HG03139 (cell line): Measurements from ENCODE around the gene CHML.
A peak's percentile ranks its signal among the peaks of the same experiment; 100 is the strongest.

ENCODE experiments used
- ATAC-seq: cut with Tn5 transposase; IDR thresholded peaks from one replicate; pipeline ENCODE4 v1.9.1; 2021; ENCODE audit not compliant: unreplicated experiment

Gene CHML

DNA sequence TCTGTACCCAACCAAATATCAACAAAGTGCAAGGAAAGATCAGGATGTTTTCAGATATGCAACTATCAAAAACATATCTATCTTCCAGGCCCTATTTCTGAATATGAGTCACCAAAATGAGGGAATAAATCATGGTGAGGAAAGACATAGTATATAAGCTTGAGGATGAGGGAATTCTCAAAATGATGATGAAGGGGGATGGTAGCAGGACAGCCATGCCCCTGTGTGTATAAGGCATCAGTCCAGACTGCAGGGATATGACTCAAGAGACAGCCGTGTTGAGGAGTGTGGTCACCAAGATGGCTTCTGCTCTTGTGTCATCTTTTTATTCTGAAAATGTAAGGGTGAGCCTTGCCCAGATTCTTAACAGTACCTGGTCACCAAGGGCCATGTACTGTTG lies 7.5 kb upstream of the CHML start:
- no peak for ATAC-seq

DNA sequence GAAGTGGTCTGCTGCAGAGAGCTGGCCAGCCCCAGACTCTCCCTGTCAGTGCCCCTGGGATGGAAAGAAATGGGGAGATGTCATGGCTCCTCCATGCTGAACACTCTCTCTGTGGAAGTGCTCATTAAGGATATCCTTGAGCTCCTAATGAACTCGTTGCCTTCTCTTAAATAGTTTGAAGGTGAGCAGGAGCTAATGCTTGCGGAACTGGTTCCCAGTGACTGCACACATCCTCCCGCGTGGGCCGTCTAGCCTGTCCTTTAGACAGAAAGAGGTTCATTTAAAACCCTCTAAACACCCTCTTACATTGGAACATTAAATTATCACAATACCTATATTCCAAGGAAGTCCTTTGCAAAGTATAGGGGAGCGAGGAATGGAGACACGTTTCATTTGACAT lies 6.0 kb upstream of the CHML start:
- ATAC-seq, result no peak

DNA sequence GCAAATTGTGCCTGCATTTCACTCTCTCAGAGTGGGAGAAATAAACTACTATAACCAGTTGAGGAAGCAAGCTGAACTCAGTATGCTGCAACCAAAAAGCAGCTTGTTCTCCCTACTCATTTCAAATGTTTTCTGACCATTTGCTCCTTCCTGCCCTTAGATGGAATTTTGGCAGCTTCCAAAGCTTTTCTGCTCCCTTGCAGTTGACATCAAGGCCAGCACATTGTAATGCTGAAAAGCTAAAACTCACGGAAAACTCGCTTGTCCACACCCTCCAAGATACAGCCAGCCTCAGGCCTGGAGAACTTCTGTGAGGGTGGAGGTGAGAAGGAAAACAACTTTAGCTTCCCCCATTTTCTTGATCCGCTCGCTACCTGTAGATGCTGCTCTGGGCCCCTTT lies 5.0 kb upstream of the CHML start:
- ATAC-seq, result no peak

DNA sequence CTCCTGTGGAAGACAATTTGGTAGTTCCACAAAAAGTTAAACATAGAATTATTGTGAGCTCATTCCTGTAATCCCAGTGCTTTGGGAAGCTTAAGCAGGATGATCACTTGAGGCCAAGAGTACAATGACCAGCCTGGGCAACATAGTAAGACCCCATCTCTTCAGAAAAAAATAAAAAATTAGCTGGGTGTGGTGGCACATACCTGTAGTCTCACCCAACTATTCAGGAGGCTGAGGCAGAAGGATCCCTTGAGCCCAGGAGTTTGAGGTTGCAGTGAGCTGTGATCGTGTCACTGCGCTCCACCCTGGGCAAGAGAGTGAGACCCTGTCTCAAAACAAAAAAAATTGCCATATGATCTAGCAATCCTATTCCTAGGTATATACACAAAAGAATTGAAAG lies 4.1 kb upstream of the CHML start:
- no peak for ATAC-seq

DNA sequence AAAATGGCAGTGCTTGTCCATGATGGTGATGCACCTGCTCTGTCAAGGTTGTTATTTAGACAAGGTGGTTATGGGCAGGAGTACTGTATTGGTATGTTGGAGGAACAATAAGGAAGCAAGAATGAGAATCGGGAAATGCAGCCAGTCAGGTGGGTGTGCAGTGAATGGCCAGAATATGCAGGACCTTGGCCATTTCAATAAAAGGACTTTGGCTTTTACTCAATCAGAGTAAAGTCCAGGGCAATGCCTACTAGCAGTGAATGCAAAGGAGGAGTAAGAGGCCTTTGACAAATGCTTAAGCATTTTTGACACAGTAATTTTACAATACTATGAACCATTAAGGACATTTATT lies 2.4 kb upstream of the CHML start:
- ATAC-seq, result no peak

DNA sequence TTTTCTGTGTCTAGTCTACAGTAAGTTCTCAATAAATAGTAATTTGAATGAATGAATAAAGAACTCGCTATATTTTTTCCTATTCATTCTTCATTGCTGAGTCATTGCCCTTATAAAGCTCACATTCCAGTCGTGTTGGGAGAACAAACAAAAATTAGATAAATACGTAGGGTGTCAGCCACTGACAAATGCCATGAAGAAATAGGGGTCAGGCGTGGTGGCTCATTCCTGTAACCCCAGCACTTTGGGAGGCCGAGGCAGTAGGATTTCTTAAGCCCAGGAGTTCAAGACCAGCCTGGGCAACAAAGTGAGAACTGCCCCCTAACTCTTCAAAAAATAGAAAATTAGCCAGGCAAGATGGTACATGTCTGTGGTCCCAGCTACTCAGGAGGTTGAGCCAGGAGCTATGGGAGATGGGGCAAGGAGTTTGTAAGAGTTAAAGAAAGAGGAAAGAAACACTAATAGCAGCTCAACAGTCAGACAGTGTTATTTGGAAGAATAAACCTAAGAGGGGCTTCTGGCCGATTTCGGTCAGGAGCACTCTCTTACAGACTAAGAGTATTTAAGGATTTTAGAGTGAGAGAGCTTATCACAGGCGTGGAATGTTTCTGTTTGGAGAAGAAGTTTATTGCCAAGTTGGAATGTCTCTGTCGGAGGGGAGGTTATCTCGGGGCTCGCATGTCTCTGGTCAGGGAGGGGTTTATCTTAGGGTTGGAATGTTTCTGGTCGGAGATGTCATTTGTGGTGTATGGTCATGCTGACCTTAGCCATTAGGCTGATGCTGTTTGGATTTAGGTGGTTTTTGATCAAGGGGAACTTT lies 1.8 kb upstream of the CHML start:
- ATAC-seq, result no peak

DNA sequence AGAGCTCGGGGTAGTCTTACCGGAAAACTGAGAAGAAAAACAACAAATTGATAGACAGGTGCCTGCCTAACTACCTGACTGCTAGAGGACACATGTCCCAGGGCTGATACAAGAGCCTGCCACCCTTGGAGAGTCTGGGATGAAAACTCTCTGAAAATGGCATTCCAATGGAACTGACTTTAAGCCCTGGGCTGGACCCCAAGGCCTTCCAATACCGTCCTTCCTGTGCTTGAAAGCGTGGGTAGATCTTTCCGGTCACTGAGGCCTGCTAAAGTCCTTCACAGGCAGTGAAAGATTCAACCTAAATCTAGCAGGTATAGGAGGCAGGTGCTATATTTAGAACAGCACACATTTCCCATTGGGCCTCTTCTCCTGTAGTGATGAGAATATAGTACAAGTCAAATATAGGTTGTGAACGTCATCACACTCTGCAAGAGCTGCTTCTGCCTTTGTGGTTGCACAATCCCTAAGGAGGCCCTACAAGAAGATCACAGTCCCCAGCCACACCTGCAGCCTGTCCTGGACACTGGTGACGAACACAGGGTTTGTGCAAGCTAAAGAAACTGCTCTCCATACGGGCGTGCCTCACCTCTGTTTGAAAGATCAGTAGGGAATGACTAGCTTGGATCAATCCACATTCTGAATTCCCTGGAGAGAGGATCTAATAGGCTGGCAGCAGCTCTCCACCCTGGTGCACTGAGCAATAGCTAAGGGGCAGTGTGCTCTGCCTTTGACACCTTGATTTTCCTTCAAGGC lies 876 bp upstream of the CHML start:
- no peak for ATAC-seq

DNA sequence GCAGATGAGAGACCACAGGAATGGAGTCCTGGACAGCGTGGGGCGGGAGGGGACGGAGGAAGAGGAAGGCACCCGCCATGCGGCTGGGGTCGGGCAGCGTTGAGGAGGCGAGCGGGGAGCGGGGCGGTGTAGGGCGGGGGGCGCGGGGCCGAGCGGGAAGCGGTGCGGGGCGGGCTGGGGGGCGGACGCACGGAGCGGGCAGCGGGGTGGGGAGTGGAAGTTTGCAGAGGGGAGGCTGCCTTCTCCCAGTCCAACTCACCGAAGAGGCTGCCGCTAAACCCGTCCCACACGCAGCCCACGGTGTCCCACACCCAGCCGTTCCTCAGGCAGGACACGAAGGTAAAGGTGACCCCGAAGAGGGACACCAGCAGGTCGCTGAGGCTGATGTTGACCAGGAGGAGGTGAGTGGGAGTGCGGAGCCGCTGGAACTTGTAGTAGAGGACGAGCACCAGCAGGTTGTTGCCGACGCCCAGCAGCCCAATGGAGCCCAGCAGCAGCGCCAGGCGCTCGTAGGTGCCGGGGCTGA lies 483 bp downstream of the CHML start:
- ATAC-seq, result peak; percentile 45

DNA sequence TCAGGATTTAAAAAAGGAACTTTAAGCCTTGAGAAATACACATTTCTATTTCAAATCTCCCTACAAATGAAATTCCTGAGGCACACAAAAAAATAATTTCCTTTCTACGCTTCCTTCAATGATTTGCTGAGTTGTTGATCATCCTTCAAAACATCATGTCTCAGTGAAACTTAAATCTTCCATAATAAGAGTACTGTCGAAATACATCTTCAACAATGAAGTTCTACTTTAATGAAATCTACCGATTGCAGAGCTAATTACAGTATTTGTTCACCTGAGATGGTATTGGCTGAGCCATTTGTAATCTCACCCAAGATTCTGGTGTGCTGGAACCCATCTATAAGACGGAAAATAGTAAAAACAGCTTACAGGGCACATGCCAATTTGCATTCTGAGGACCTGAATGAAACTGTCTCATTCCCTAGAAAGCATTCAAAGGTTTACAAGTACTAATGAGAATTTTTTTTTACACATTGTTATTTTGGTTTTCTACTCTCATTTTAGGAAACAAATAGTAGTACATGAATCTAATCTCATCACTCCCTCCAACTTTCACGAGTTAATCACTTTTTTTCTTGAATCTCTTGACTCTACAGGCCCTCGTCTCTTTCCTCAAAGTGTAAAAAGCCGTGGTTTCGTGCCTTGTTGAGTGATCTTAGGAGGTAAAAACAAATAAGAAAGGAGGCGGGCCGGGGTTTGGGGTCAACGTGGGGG lies 1.1 kb downstream of the CHML start:
- no peak for ATAC-seq

DNA sequence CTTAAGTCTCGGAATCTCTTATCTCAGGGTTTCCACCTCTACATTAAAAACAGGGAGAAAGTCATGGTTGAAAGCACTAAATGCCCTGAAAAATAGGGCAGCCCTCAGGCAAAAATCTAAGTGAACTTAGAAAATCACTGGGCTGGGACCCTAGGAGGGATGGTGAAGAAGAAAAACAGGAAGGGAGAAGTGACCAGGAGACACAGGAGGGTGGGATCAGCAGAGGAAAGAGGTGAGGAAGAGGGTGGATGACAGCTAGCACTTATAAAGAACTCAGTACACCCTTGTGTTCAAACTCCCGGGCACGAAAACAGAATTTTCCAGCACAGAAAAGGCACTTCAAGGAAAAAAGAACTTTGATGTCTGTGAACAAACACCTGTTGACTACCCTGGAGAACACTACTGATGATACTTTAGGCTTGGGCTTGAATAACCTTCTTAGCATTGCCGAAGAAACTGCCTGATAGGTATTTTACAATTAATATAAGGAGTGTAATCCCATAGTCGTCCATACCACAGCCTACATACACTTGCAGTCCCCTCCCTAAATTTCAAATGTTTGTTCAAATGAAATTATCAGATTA lies 2.0 kb downstream of the CHML start:
- no peak for ATAC-seq

DNA sequence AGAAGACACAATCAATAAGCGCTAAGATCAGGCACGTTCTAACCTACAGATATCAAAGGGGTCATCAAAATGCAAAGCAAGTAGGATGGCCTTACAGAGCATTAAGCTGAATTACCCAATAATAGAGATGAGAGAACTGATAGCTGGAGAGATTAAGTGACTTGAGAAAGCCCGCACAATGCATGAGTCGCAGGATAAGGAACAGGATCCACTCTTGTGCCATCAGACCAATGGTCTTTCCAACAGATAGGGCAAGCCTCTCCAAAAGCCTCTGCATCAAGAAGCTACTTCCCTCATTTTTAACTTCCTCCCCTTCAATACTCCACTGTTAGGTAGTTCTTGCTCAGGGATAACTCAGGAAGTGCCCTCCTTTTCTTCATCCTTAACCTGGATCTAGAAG lies 2.6 kb downstream of the CHML start:
- no peak for ATAC-seq

DNA sequence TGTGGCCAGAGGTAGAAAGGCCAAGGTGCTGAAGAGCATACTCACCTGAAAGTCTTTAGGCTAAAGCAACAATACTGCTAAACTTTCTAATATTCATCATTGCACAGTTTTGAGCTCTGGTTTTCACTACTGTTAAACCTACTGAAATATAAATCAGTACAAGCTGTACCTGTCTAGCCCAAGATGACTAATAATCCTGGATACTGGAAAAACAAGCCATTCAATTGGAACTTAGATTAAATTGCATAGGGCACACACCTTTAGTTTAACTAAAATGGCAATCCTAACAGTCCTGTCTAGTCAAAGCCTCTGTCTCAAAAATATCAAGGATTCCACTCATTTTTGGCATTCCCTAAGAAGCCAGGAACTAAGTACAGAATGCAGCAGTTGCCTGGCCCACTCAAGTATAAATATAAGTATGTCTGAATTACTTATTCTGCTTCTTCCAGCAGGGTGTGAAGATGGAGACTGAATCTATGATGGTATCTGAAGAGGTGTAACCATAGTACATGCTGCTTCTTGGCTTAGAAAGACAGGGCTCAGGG lies 3.1 kb downstream of the CHML start:
- ATAC-seq, result no peak

DNA sequence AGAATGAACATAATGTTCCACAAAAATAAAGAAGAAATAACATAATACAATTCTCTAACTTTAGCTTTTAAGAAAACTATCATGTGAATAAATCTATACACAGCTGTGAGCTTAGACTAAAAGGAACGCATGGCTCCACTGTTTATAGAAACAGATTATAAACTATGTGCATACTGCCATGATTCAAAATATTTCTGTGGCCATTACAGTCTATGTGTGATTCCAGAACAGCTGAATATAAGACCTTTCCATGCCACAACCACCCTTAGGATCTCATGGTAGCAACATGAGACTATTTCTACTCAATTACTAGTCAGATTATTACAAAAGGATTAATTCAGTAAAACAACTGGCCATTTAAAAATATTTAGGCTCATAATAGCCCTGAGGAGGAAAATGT lies 3.9 kb downstream of the CHML start:
- ATAC-seq, result no peak

DNA sequence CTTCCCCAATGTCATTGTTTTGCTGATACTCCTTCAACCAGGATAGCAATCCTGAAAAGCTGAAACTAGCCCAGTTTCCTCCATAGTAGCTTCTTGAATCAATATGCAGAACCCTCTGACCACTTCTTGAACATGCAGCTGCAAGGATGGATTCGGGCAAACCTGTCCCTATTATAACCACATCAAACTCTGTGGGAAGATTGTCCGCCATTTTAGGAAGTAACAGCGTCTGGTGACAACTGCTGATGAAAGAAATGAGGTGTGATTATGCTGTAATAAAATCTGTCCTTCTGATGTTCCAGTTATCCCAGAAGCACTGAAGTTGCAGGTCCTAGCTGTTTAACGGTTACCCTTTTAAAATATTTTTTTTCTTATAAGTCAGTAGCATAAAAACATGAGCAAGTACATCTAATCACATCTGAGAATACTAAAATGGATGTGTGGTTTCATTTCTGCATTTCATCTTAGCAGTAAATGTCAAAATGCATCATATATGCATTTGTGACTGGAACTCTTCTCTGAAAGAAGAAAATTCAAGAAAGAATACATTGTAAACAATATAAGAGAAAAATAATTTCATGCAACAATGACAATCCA lies 4.5 kb downstream of the CHML start:
- no peak for ATAC-seq

DNA sequence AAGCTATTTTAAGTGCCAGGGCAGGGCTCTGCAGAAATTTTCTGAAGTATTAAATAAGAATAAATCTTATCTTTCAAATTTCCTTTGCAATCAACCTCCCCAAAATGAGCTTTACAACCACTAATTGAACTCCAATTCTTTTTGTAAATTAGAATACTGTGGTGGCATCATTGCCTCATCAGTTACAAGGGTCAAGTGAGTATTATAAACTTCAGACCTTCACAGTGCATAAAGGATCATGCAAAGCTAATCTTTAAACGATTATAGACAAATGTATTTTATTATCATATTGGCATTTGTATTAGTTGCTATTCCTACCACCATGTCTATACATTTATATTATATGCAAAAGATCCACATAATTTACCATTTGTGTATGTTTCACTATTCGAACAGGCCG lies 7.2 kb downstream of the CHML start:
- no peak for ATAC-seq

DNA sequence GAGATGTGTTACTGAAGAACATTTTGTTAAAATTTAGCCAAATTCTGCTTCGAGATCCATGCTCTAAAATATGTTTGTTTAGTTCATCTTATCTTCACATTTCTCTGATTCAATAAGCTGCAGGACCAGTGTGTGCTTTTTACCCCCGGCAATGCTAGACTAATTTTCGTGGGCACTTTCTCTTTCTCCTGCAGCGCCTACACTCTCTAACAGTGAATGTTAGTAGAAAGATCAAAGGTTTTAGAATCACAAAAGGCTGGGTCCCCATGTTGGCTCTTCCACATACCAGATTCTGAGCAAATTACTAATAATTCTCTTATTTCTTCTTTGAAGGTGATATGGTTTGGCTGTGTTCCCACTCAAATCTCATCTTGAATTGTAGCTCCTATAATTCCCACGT lies 8.5 kb downstream of the CHML start:
- ATAC-seq, result no peak

DNA sequence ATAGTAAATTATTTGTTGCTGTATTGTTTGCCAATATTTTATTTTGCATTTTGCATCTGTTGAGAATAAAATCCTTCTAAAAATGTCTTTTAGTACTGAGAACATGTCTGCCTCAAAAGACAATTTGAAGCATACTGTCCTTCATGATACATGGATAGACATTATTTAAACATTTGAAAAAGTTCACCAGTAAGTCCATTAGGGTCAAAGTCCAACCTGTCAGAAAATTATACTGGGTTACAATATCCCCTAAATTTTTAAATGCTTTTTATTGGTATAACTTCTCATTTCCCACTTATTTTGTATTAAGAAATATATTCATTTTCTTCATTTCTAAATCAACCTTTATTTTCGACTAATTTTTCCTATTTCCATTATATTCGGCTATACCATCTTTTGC lies 9.3 kb downstream of the CHML start:
- no peak for ATAC-seq

DNA sequence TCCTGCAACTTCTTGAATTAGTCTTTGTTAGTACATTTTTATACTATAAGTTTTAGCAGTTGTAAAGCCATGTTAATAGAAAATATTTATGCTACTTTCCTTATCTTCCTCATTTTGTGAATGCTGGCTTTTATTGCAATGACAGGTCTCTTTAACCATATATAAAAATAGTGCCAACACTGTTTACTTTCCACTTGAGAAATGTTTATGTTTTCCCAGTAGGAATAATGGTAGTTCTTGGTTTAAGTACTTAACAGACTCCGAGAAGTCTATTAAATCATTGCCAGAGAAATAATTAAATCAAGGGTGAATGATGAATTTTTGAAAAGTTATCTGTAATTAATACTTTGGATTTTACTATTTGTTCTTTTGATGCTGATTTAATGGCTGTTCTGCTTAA lies 9.7 kb downstream of the CHML start:
- no peak for ATAC-seq

DNA sequence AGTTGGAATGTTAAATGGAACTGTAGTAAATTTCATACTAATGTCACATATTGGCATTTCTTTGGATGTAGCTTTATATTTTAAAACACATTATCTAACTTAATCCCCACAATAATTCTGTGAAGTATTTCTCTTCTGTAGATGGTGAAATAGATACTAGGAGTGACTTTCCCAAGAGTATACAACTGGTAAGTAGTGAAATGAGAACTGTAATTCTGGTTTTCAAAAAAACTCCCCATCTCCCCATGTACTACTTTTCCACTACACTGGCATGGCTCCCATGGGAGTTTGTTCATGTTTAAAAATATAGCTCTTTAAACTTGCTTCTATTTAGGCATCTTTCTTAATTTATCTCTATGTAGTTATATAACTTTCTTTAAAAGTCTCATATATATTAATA lies 10.2 kb downstream of the CHML start:
- no peak for ATAC-seq

DNA sequence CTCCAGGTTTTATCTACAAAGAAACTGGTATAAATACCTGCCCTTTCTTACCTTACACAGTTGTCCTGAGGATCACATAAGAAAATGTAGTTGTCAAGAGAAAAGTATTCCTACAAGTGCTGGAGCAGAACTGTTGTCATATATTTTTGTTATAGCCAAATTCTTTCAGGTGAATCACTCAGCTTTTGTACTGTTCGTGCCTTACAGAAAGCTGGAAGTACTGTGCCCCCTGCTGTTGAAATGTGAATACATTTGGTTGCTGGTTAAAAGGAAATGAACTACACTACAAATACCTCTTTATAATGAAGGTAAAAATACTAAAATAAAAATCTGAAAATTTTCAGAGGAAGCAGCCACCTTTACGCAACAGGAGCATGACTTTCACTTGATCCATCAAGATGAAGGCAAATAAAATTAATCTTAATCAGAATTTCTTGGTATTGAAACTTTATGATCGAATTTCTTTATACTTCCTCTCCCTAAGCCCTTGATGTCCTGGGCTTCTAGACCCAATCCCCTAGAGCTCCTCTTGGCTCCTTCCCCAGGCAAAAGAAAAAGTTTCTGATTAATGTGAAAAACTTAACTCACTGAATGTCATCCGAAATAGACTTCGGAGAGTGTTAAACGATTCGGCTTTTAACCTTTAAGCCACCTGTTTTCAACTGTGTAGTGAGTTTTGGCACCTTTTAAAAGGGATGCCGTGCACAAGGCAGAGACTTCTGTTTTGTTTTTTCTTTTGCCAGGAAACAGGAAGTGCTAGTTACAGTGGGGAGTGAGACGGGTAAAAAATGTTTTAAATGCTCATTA lies 12.5 kb downstream of the CHML start:
- peak; percentile 68 for ATAC-seq
